Measurements from ENCODE around the gene SCN9A. TPM values are rescaled to one million over a fixed set of nuclear protein-coding genes. Genes with fewer than 3 reads are reported as not detected.

SCN9A gene
- total and polyA plus RNA-seq, 2 donors (not counting 1 experiment from before 2014, with no cell fraction given): not detected

DNA sequence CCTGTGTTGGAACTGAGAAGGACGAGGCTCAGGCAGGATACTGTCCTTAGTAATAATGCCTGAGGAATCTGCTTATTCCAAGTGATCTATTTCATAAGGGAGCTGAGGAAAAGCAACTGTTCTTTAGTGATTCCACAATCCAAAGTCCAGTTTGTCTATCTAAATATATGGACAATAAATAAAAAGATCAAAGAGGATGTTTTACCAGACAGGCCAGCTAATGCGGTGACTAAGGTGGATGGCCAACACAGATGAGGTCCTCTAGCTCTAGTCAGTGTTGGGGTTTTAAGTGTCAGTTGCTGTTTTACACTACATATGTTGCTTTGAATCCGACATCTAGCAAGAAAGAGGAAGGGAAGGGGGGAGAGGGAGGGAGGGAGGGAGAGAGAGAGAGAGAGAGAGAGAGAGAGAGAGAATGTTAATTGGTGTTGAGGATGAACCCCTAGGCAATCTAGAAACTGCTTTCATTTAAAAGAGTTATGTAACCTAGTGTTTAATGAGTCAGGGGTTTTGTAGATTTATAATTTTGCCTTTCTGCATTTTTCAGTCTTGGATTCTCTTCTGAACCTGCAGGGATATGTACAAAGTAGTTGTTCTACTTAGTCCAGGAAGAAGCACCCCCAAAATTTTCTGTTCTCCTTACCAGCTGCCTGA, 220.9 kb downstream of the SCN9A start:
- POLR2A ChIA-PET: no interaction called here
- Histone ChIP-seq H3K4me2 (replicated peaks; ENCODE audit: low read depth, low read length, poor library complexity, severe bottlenecking) (no peak overlapping the region), H3K27me3 (replicated peaks in 1 of 4; ENCODE audit: control extremely low read depth in 1 of 4, control insufficient read depth in 3 of 4, insufficient read depth in 4 of 4, low read length in 3 of 4) (no peaks in the 10 kb centered on the region), H3K9me3 (ENCODE audit: control extremely low read depth in 1 of 3, control insufficient read depth in 2 of 3, insufficient read depth in 1 of 3, low read length in 2 of 3) (no peaks in the 10 kb centered on the region), H3K4me1 (ENCODE audit: control insufficient read depth in 2 of 2, insufficient read depth in 2 of 2, low read length in 2 of 2) (no peaks in the 10 kb centered on the region), H3K4me3 (ENCODE audit: control extremely low read depth in 1 of 5, extremely low read depth in 1 of 5, insufficient read depth in 1 of 5, low read depth in 2 of 5, low read length in 4 of 5) (no peak overlapping the region), H3K79me2 (ENCODE audit: control insufficient read depth, insufficient read depth, low read length) (no peaks in the 10 kb centered on the region), H3K36me3 (replicated peaks in 1 of 2; ENCODE audit: control extremely low read depth in 1 of 2, control insufficient read depth in 1 of 2, extremely low read depth in 1 of 2, insufficient read depth in 2 of 2, low read length in 1 of 2) (no peaks in the 10 kb centered on the region), H2AFZ (ENCODE audit: insufficient read depth, low read depth, low read length, poor library complexity, severe bottlenecking) (no peak overlapping the region), H3K27ac (ENCODE audit: low read length in 2 of 2) (no peak overlapping the region), H3K9ac (ENCODE audit: low read length) (no peak overlapping the region), H4K20me1 (ENCODE audit: control insufficient read depth, insufficient read depth, low read length, poor library complexity, severe bottlenecking) (no peaks in the 10 kb centered on the region)
- Mint-ChIP-seq H3K4me1 (no peaks in the 10 kb centered on the region), H3K4me3 (no peak overlapping the region), H3K27me3 (peaks cover 7% of the 10 kb centered on the region), H3K27ac (no peak overlapping the region), H3K9me3 (ENCODE audit: insufficient read depth) (no peaks in the 10 kb centered on the region)
- WGBS (ENCODE audit: insufficient coverage): 14% methylated on average over 1 of the region's 3 CpGs
- DNase-seq (no peak), ATAC-seq (ENCODE audit: low read depth) (no peak)
- intact Hi-C loops (cut with micrococcal nuclease): no loop called here
- TF ChIP-seq, protein P1, sequence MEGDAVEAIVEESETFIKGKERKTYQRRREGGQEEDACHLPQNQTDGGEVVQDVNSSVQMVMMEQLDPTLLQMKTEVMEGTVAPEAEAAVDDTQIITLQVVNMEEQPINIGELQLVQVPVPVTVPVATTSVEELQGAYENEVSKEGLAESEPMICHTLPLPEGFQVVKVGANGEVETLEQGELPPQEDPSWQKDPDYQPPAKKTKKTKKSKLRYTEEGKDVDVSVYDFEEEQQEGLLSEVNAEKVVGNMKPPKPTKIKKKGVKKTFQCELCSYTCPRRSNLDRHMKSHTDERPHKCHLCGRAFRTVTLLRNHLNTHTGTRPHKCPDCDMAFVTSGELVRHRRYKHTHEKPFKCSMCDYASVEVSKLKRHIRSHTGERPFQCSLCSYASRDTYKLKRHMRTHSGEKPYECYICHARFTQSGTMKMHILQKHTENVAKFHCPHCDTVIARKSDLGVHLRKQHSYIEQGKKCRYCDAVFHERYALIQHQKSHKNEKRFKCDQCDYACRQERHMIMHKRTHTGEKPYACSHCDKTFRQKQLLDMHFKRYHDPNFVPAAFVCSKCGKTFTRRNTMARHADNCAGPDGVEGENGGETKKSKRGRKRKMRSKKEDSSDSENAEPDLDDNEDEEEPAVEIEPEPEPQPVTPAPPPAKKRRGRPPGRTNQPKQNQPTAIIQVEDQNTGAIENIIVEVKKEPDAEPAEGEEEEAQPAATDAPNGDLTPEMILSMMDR (IDR thresholded peaks at IDR 0.05): no peak
- no peak for TF ChIP-seq EZH2 (IDR thresholded peaks at IDR 0.05; ENCODE audit: borderline replicate concordance, insufficient read depth, low read depth, low read length, poor library complexity, severe bottlenecking)
- CTCF ChIA-PET: interaction anchor here (0.6 to 1.2 kb wide), 2 partner anchors 9 to 27 kb away, joined by 3 to 4 read pairs; partner anchors contain the start of gene SCN1A

DNA sequence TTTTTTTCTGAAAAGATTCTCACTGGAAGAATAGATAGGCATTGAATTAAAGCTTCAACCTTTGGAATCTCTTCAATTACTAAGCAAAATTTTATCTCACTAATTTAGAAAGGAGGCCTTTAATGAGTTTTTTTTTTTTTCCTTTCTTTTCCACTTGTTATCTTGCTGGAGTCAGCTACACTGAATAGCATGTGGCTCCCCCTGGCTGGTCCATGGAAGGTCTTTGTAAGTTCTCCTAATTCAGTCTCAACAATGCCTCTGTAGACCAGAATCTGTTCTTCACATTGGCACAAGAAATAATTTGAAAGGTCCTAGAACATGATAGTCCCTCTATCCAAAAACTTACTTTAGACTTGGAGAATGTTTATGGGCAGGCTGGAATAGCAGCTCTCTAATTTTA, 223.7 kb downstream of the SCN9A start:
- ChIA-PET CTCF (no interaction called here), POLR2A (no interaction called here)
- peaks cover 7% of the 10 kb centered on the region for H3K27me3 Mint-ChIP-seq
- Histone ChIP-seq H3K9me3 (ENCODE audit: control extremely low read depth in 1 of 3, control insufficient read depth in 2 of 3, insufficient read depth in 1 of 3, low read length in 2 of 3) (no peaks in the 10 kb centered on the region), H3K79me2 (ENCODE audit: control insufficient read depth, insufficient read depth, low read length) (no peaks in the 10 kb centered on the region), H4K20me1 (ENCODE audit: control insufficient read depth, insufficient read depth, low read length, poor library complexity, severe bottlenecking) (no peaks in the 10 kb centered on the region), H3K4me3 (ENCODE audit: control extremely low read depth in 1 of 5, extremely low read depth in 1 of 5, insufficient read depth in 1 of 5, low read depth in 2 of 5, low read length in 4 of 5) (no peak overlapping the region), H3K27ac (ENCODE audit: low read length in 2 of 2) (no peak overlapping the region), H3K9ac (ENCODE audit: low read length) (no peak overlapping the region), H3K36me3 (replicated peaks in 1 of 2; ENCODE audit: control extremely low read depth in 1 of 2, control insufficient read depth in 1 of 2, extremely low read depth in 1 of 2, insufficient read depth in 2 of 2, low read length in 1 of 2) (no peaks in the 10 kb centered on the region), H3K27me3 (replicated peaks in 1 of 4; ENCODE audit: control extremely low read depth in 1 of 4, control insufficient read depth in 3 of 4, insufficient read depth in 4 of 4, low read length in 3 of 4) (no peaks in the 10 kb centered on the region), H2AFZ (ENCODE audit: insufficient read depth, low read depth, low read length, poor library complexity, severe bottlenecking) (no peak overlapping the region), H3K4me2 (replicated peaks; ENCODE audit: low read depth, low read length, poor library complexity, severe bottlenecking) (no peak overlapping the region), H3K4me1 (ENCODE audit: control insufficient read depth in 2 of 2, insufficient read depth in 2 of 2, low read length in 2 of 2) (no peaks in the 10 kb centered on the region)
- TF ChIP-seq, protein P1 (IDR thresholded peaks at IDR 0.05): no peak
- no peak for TF ChIP-seq EZH2 (IDR thresholded peaks at IDR 0.05; ENCODE audit: borderline replicate concordance, insufficient read depth, low read depth, low read length, poor library complexity, severe bottlenecking)
- DNase-seq (no peak), ATAC-seq (ENCODE audit: low read depth) (no peak)
- intact Hi-C loops (cut with micrococcal nuclease): no loop called here
- no peaks in the 10 kb centered on the region for H3K4me1 Mint-ChIP-seq
- no peak overlapping the region for H3K27ac Mint-ChIP-seq
- H3K9me3 Mint-ChIP-seq (ENCODE audit: insufficient read depth): no peaks in the 10 kb centered on the region
- H3K4me3 Mint-ChIP-seq: no peak overlapping the region
